HEK293 (cell line): ENCODE results near the gene RSU1.

ENCODE experiments used
- BCL11A ChIP-seq: fragments of 450-650 bp; formaldehyde crosslinking; IDR thresholded peaks from 2 replicates; pipeline ENCODE4 v1.5.1; 2016; ENCODE audit warnings: low read depth, missing biosample characterization, missing genetic modification characterization
- KLF16 ChIP-seq: fragments of 450-650 bp; formaldehyde crosslinking; IDR thresholded peaks from 2 replicates; pipeline ENCODE4 v1.5.1; 2017; ENCODE audit warnings: missing biosample characterization, missing genetic modification characterization
- ZBTB17 ChIP-seq: fragments of 450-650 bp; formaldehyde crosslinking; IDR thresholded peaks from 2 replicates; pipeline ENCODE4 v1.5.1; 2016; ENCODE audit warnings: missing biosample characterization, missing genetic modification characterization
- ZEB2 ChIP-seq: fragments of 450-650 bp; formaldehyde crosslinking; IDR thresholded peaks from 2 replicates; pipeline ENCODE4 v1.5.1; 2016; ENCODE audit warnings: missing biosample characterization, missing genetic modification characterization
- ZNF350 ChIP-seq: fragments of 450-650 bp; formaldehyde crosslinking; IDR thresholded peaks from 2 replicates; pipeline ENCODE4 v1.5.0; 2017; ENCODE audit warnings: missing biosample characterization, mild to moderate bottlenecking, missing genetic modification characterization
- ZNF433 ChIP-seq: fragments of 450-650 bp; formaldehyde crosslinking; IDR thresholded peaks from 2 replicates; pipeline ENCODE4 v1.5.1; 2016; ENCODE audit warnings: missing biosample characterization, missing genetic modification characterization, low read depth
- ZSCAN23 ChIP-seq: fragments of 450-650 bp; formaldehyde crosslinking; IDR thresholded peaks from 2 replicates; pipeline ENCODE4 v1.5.1; 2016; ENCODE audit warnings: missing biosample characterization, missing genetic modification characterization
- ZXDB ChIP-seq: fragments of 450-650 bp; formaldehyde crosslinking; IDR thresholded peaks from 2 replicates; pipeline ENCODE4 v1.5.1; 2016; ENCODE audit warnings: missing biosample characterization, missing genetic modification characterization
- TF ChIP-seq, protein P1 (sequence below): fragments of 450-650 bp; formaldehyde crosslinking; IDR thresholded peaks from 2 replicates; pipeline ENCODE4 v1.5.1; 2016; ENCODE audit warnings: missing biosample characterization, missing genetic modification characterization
- TF ChIP-seq, protein P2 (sequence below): fragments of 450-650 bp; formaldehyde crosslinking; IDR thresholded peaks from 2 replicates; pipeline ENCODE4 v1.5.1; 2016; ENCODE audit warnings: missing biosample characterization, missing genetic modification characterization, borderline replicate concordance
- TF ChIP-seq, protein P3 (sequence below): fragments of 450-650 bp; formaldehyde crosslinking; IDR thresholded peaks from 2 replicates; pipeline ENCODE4 v1.5.1; 2016; ENCODE audit warnings: missing biosample characterization, missing genetic modification characterization

DNA sequence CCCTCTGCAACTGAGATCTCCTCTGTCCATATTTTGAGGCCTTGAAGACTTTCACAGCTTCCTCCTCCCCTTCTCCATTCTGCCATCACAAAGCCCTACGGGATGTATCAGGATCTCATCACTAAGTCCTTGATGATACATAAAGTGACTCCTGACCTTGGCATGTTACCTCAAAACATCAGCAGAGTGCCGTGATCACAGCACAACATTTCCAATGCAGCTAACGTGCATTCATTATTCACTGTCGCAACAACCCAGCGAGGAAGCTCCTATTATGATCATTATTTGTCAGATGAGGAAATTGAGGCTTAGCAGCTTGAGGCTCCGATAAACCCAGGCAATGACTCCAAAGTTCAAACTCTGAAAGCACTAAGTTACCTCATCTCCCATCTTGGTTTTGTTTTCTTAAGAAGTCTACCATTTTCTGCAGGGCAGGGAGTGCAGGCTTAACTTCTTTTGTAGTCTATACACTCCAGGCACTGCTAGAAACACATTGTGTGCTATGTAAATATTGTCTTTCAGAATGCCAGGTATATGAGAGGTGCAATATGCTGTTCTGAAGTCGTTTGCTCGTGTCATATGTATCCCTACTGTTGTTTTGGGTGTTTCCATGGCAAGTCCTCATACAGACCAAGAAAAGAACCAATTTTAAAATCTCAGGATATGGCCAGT lies 215.0 kb downstream of the RSU1 start:
- TF ChIP-seq KLF16 (no peak), ZSCAN23 (no peak), ZBTB17 (tag by site-specific recombination) (no peak), ZNF433 (tag by site-specific recombination) (no peak), ZNF350 (tag by site-specific recombination) (no peak), BCL11A (no peak), ZEB2 (tag by site-specific recombination) (no peak), ZXDB (tag by site-specific recombination) (no peak)
- TF ChIP-seq, protein P1, sequence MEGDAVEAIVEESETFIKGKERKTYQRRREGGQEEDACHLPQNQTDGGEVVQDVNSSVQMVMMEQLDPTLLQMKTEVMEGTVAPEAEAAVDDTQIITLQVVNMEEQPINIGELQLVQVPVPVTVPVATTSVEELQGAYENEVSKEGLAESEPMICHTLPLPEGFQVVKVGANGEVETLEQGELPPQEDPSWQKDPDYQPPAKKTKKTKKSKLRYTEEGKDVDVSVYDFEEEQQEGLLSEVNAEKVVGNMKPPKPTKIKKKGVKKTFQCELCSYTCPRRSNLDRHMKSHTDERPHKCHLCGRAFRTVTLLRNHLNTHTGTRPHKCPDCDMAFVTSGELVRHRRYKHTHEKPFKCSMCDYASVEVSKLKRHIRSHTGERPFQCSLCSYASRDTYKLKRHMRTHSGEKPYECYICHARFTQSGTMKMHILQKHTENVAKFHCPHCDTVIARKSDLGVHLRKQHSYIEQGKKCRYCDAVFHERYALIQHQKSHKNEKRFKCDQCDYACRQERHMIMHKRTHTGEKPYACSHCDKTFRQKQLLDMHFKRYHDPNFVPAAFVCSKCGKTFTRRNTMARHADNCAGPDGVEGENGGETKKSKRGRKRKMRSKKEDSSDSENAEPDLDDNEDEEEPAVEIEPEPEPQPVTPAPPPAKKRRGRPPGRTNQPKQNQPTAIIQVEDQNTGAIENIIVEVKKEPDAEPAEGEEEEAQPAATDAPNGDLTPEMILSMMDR = no peak
- TF ChIP-seq, protein P2, sequence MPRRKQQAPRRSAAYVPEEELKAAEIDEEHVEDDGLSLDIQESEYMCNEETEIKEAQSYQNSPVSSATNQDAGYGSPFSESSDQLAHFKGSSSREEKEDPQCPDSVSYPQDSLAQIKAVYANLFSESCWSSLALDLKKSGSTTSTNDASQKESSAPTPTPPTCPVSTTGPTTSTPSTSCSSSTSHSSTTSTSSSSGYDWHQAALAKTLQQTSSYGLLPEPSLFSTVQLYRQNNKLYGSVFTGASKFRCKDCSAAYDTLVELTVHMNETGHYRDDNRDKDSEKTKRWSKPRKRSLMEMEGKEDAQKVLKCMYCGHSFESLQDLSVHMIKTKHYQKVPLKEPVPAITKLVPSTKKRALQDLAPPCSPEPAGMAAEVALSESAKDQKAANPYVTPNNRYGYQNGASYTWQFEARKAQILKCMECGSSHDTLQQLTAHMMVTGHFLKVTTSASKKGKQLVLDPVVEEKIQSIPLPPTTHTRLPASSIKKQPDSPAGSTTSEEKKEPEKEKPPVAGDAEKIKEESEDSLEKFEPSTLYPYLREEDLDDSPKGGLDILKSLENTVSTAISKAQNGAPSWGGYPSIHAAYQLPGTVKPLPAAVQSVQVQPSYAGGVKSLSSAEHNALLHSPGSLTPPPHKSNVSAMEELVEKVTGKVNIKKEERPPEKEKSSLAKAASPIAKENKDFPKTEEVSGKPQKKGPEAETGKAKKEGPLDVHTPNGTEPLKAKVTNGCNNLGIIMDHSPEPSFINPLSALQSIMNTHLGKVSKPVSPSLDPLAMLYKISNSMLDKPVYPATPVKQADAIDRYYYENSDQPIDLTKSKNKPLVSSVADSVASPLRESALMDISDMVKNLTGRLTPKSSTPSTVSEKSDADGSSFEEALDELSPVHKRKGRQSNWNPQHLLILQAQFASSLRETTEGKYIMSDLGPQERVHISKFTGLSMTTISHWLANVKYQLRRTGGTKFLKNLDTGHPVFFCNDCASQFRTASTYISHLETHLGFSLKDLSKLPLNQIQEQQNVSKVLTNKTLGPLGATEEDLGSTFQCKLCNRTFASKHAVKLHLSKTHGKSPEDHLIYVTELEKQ (tag by site-specific recombination) = no peak
- TF ChIP-seq, protein P3, sequence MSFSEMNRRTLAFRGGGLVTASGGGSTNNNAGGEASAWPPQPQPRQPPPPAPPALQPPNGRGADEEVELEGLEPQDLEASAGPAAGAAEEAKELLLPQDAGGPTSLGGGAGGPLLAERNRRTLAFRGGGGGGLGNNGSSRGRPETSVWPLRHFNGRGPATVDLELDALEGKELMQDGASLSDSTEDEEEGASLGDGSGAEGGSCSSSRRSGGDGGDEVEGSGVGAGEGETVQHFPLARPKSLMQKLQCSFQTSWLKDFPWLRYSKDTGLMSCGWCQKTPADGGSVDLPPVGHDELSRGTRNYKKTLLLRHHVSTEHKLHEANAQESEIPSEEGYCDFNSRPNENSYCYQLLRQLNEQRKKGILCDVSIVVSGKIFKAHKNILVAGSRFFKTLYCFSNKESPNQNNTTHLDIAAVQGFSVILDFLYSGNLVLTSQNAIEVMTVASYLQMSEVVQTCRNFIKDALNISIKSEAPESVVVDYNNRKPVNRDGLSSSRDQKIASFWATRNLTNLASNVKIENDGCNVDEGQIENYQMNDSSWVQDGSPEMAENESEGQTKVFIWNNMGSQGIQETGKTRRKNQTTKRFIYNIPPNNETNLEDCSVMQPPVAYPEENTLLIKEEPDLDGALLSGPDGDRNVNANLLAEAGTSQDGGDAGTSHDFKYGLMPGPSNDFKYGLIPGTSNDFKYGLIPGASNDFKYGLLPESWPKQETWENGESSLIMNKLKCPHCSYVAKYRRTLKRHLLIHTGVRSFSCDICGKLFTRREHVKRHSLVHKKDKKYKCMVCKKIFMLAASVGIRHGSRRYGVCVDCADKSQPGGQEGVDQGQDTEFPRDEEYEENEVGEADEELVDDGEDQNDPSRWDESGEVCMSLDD (tag by site-specific recombination) = no peak
